ENCODE data around the gene RPF1.

GRCh38 chr1:84540759-84541158 is 61.7 kb downstream of the RPF1 start:
- TF ChIP-seq CTCF (IDR thresholded peaks at IDR 0.05) (no peak), EP300 (IDR thresholded peaks at IDR 0.05) (no peak)
